Astrocyte (in vitro differentiated cells and primary cell): ENCODE measurements around the gene PRKAR2B.
"Not testable (repeated sequence)": the region's sequence is repeated elsewhere in the genome, so short reads cannot be mapped to it uniquely, and the experiment has no call there.

Experiments used
- CTCF ChIP-seq: IDR thresholded peaks from 2 replicates; pipeline ENCODE4 v1.5.1; 2011; ENCODE audit warnings: low read depth, mild to moderate bottlenecking, inconsistent platforms, low read length, moderate library complexity; ENCODE audit not compliant: insufficient read depth
- EZH2 ChIP-seq: IDR thresholded peaks from 2 replicates; pipeline ENCODE4 v1.6.1; 2012; ENCODE audit warnings: mild to moderate bottlenecking, low read length, inconsistent platforms; ENCODE audit not compliant: insufficient read depth

DNA sequence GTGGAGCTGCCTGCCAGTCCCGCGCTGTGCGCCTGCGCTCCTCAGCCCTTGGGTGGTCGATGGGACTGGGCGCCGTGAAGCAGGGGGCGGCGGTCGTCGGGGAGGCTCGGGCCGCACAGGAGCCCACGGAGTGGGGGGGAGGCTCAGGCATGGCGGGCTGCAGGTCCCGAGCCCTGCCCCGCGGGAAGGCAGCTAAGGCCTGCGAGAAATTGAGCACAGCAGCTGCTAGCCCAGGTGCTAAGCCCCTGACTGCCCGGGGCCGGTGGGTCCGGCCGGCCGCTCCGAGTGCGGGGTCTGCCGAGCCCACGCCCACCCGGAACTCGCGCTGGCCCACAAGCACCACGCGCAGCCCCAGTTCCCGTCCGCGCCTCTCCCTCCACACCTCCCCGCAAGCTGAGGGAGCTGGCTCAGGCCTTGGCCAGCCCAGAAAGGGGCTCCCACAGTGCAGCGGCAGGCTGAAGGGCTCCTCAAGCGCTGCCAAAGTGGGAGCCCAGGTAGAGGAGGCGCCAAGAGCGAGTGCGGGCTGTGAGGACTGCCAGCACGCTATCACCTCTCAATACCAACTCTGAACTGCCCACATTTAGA is 2.1 kb upstream of the PRKAR2B start:
- TF ChIP-seq CTCF, EZH2: not testable (repeated sequence)
